ENCODE measurements around the gene ATP2A3. TPM values are rescaled to one million over a fixed set of nuclear protein-coding genes. Genes with fewer than 3 reads are reported as not detected.

The ATP2A3 gene
- total and polyA plus RNA-seq, 2 donors (not counting 1 experiment from before 2014, with no cell fraction given) = 697 to 817 TPM

GRCh38 chr17:3903881-3904290 is 60.4 kb downstream of the ATP2A3 start:
- POLR2A ChIA-PET = interaction anchor here (0.5 to 2.4 kb wide), 5 partner anchors 11 to 180 kb away, joined by 3 to 13 read pairs (median 7); partner anchors contain the start of genes CAMKK1 and P2RX1
- Histone ChIP-seq H3K4me3 (ENCODE audit: control extremely low read depth in 1 of 5, extremely low read depth in 1 of 5, insufficient read depth in 1 of 5, low read depth in 2 of 5, low read length in 4 of 5) (no peak overlapping the region), H3K9me3 (ENCODE audit: control extremely low read depth in 1 of 3, control insufficient read depth in 2 of 3, insufficient read depth in 1 of 3, low read length in 2 of 3) (no peaks in the 10 kb centered on the region), H3K27ac (ENCODE audit: low read length in 2 of 2) (peak overlapping the region; percentile 57 to 77), H4K20me1 (ENCODE audit: control insufficient read depth, insufficient read depth, low read length, poor library complexity, severe bottlenecking) (no peaks in the 10 kb centered on the region), H3K4me2 (replicated peaks; ENCODE audit: low read depth, low read length, poor library complexity, severe bottlenecking) (peak overlapping the region; percentile 74), H3K27me3 (replicated peaks in 1 of 4; ENCODE audit: control extremely low read depth in 1 of 4, control insufficient read depth in 3 of 4, insufficient read depth in 4 of 4, low read length in 3 of 4) (no peaks in the 10 kb centered on the region), H3K4me1 (ENCODE audit: control insufficient read depth in 2 of 2, insufficient read depth in 2 of 2, low read length in 2 of 2) (peaks cover 19 to 22% of the 10 kb centered on the region in 2 donors), H3K36me3 (replicated peaks in 1 of 2; ENCODE audit: control extremely low read depth in 1 of 2, control insufficient read depth in 1 of 2, extremely low read depth in 1 of 2, insufficient read depth in 2 of 2, low read length in 1 of 2) (no peaks in the 10 kb centered on the region), H3K9ac (ENCODE audit: low read length) (no peak overlapping the region), H2AFZ (ENCODE audit: insufficient read depth, low read depth, low read length, poor library complexity, severe bottlenecking) (no peak overlapping the region), H3K79me2 (ENCODE audit: control insufficient read depth, insufficient read depth, low read length) (peaks cover 24% of the 10 kb centered on the region)
- Mint-ChIP-seq H3K4me1 (peaks cover 26% of the 10 kb centered on the region), H3K27me3 (no peaks in the 10 kb centered on the region), H3K27ac (peak overlapping the region; percentile 37), H3K9me3 (ENCODE audit: insufficient read depth) (no peaks in the 10 kb centered on the region), H3K4me3 (peak overlapping the region; percentile 88)
- DNase-seq = no peak
- CTCF ChIA-PET = interaction anchor here (1.2 to 5.9 kb wide), 7 partner anchors 10 to 61 kb away, joined by 3 to 47 read pairs (median 12); partner anchors contain the start of genes CAMKK1, NCBP3 and P2RX1
- WGBS (ENCODE audit: insufficient coverage) = 95% methylated on average over 21 of the region's 21 CpGs
- TF ChIP-seq CTCF (IDR thresholded peaks at IDR 0.05) (no peak), EZH2 (IDR thresholded peaks at IDR 0.05; ENCODE audit: borderline replicate concordance, insufficient read depth, low read depth, low read length, poor library complexity, severe bottlenecking) (no peak)
- intact Hi-C loops (cut with micrococcal nuclease) = loop anchor here (1.0 to 2.0 kb wide), 2 partner anchors 11 to 57 kb away; partner anchors contain the start of genes CAMKK1 and NCBP3
- no peak for ATAC-seq (ENCODE audit: low read depth)

DNA sequence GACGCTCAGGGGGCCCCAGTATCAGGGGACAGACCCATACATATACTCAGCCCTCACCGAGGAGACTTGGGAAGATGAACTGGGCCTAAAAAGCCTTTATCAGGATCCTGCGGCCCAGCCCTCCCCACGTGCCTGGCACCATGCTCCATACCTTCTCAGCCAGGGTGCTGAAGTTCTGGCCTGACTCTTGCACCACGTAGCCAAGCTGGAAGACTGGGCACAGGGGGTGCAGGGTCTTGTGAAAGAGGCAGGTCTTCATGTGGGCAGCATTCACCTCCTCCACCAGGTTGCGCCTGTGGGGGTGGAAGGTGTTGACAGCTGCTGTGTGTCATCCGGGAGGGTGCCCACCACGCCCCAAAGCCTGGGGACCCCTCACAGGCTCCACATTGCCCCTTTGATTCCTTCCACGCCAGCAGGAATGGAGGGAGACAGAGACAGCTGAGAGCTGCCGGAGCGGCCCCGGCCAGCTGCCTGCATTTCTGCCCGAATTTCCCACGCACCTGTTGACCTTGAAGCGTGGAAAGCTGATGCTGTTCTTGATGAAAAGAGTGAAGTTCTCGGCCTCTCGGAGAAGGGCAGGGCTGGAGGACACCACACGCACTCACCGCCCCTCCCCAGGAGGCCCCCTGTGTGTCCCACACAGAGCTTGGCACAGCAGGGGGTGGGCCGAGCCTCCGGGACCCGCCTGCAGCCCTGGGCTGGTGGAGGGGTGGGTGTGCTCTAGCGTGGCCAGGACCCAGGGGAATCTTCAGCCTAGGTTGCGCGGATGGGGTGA is 61.0 kb downstream of the ATP2A3 start:
- ChIA-PET POLR2A (interaction anchor here (0.5 to 2.4 kb wide), 4 partner anchors 10 to 180 kb away, joined by 3 to 13 read pairs (median 6); partner anchors contain the start of genes CAMKK1 and P2RX1), CTCF (interaction anchor here (1.2 to 5.9 kb wide), 6 partner anchors 9 to 62 kb away, joined by 3 to 47 read pairs (median 18); partner anchors contain the start of genes CAMKK1 and NCBP3)
- no peaks in the 10 kb centered on the region for H3K27me3 ChIP-seq (replicated peaks in 1 of 4; ENCODE audit: control extremely low read depth in 1 of 4, control insufficient read depth in 3 of 4, insufficient read depth in 4 of 4, low read length in 3 of 4)
- H4K20me1 ChIP-seq (ENCODE audit: control insufficient read depth, insufficient read depth, low read length, poor library complexity, severe bottlenecking) = no peaks in the 10 kb centered on the region
- DNase-seq (no peak), ATAC-seq (ENCODE audit: low read depth) (no peak)
- H3K4me1 ChIP-seq (ENCODE audit: control insufficient read depth in 2 of 2, insufficient read depth in 2 of 2, low read length in 2 of 2) = peaks cover 16 to 19% of the 10 kb centered on the region in 2 donors
- no peak overlapping the region for H2AFZ ChIP-seq (ENCODE audit: insufficient read depth, low read depth, low read length, poor library complexity, severe bottlenecking)
- no peak overlapping the region for H3K4me2 ChIP-seq (replicated peaks; ENCODE audit: low read depth, low read length, poor library complexity, severe bottlenecking)
- TF ChIP-seq EZH2 (IDR thresholded peaks at IDR 0.05; ENCODE audit: borderline replicate concordance, insufficient read depth, low read depth, low read length, poor library complexity, severe bottlenecking) (no peak), CTCF (IDR thresholded peaks at IDR 0.05) (no peak)
- H3K9me3 ChIP-seq (ENCODE audit: control extremely low read depth in 1 of 3, control insufficient read depth in 2 of 3, insufficient read depth in 1 of 3, low read length in 2 of 3) = no peaks in the 10 kb centered on the region
- Mint-ChIP-seq H3K9me3 (ENCODE audit: insufficient read depth) (no peaks in the 10 kb centered on the region), H3K4me1 (peaks cover 22% of the 10 kb centered on the region), H3K27ac (no peak overlapping the region), H3K27me3 (no peaks in the 10 kb centered on the region), H3K4me3 (peak overlapping the region; percentile 88)
- H3K4me3 ChIP-seq (ENCODE audit: control extremely low read depth in 1 of 5, extremely low read depth in 1 of 5, insufficient read depth in 1 of 5, low read depth in 2 of 5, low read length in 4 of 5) = no peak overlapping the region
- H3K79me2 ChIP-seq (ENCODE audit: control insufficient read depth, insufficient read depth, low read length) = peaks cover 17% of the 10 kb centered on the region
- H3K9ac ChIP-seq (ENCODE audit: low read length) = no peak overlapping the region
- no peaks in the 10 kb centered on the region for H3K36me3 ChIP-seq (replicated peaks in 1 of 2; ENCODE audit: control extremely low read depth in 1 of 2, control insufficient read depth in 1 of 2, extremely low read depth in 1 of 2, insufficient read depth in 2 of 2, low read length in 1 of 2)
- intact Hi-C loops (cut with micrococcal nuclease) = no loop called here
- 82% methylated on average over 20 of the region's 25 CpGs for WGBS (ENCODE audit: insufficient coverage)
- no peak overlapping the region for H3K27ac ChIP-seq (ENCODE audit: low read length in 2 of 2)
